H9 (cell line): ENCODE results near the gene CCDC69. TPM values are rescaled to one million over a fixed set of nuclear protein-coding genes. Genes with fewer than 3 reads are reported as not detected.

Source experiments
- DNase-seq: peaks from one replicate; pipeline ENCODE4 v3.0.0-alpha.2; 2017
- H2AFZ ChIP-seq: one replicate; pipeline ENCODE4 v1.6.1; 2013; ENCODE audit warnings: mild to moderate bottlenecking, low read length, control low read depth, moderate library complexity
- H2AK5ac ChIP-seq: 2 replicates; pipeline ENCODE4 v1.6.1; 2013; ENCODE audit warnings: low read length, control low read depth, mixed read lengths; ENCODE audit not compliant: insufficient read length
- H2BK120ac ChIP-seq: one replicate; pipeline ENCODE4 v1.6.1; 2013; ENCODE audit warnings: low read depth, mild to moderate bottlenecking, low read length, control low read depth, inconsistent platforms; ENCODE audit not compliant: poor library complexity, severe bottlenecking
- H2BK12ac ChIP-seq: 2 replicates; pipeline ENCODE4 v1.6.1; 2013; ENCODE audit warnings: low read length, control low read depth, mixed read lengths, low read depth; ENCODE audit not compliant: insufficient read length
- H2BK15ac ChIP-seq: 2 replicates; pipeline ENCODE4 v1.6.1; 2013; ENCODE audit warnings: low read depth, low read length, control low read depth
- H2BK20ac ChIP-seq: one replicate; pipeline ENCODE4 v1.6.1; 2013; ENCODE audit warnings: low read depth, mild to moderate bottlenecking, low read length, control low read depth, inconsistent platforms; ENCODE audit not compliant: poor library complexity, severe bottlenecking
- H2BK5ac ChIP-seq: 2 replicates; pipeline ENCODE4 v1.6.1; 2013; ENCODE audit warnings: low read length, control low read depth, mixed read lengths; ENCODE audit not compliant: insufficient read length
- H3K14ac ChIP-seq: 2 replicates; pipeline ENCODE4 v1.6.1; 2013; ENCODE audit warnings: low read length, control low read depth; ENCODE audit not compliant: insufficient read depth
- H3K18ac ChIP-seq: 2 replicates; pipeline ENCODE4 v1.6.1; 2013; ENCODE audit warnings: low read depth, mild to moderate bottlenecking, mixed read lengths, low read length, control low read depth; ENCODE audit not compliant: insufficient read length
- H3K23ac ChIP-seq: 2 replicates; pipeline ENCODE4 v1.6.1; 2013; ENCODE audit warnings: low read length, control low read depth, mixed read lengths, low read depth; ENCODE audit not compliant: insufficient read length
- H3K23me2 ChIP-seq: 2 replicates; pipeline ENCODE4 v1.6.1; 2013; ENCODE audit warnings: low read depth, mild to moderate bottlenecking, mixed read lengths, low read length, control low read depth; ENCODE audit not compliant: insufficient read length, poor library complexity, severe bottlenecking
- H3K27ac ChIP-seq: 2 replicates; pipeline ENCODE4 v1.5.1; 2013; ENCODE audit warnings: low read length, control low read depth, mixed read lengths, low read depth; ENCODE audit not compliant: insufficient read length
- H3K27me3 ChIP-seq: 2 replicates; pipeline ENCODE4 v1.6.1; 2013; ENCODE audit warnings: low read length, control low read depth, inconsistent platforms; ENCODE audit not compliant: insufficient read depth
- H3K4ac ChIP-seq: 2 replicates; pipeline ENCODE4 v1.6.1; 2013; ENCODE audit warnings: low read depth, mild to moderate bottlenecking, control low read depth, inconsistent platforms, low read length, moderate library complexity
- H3K4me1 ChIP-seq: 2 replicates; pipeline ENCODE4 v1.6.1; 2013; ENCODE audit warnings: low read length, control low read depth, inconsistent platforms; ENCODE audit not compliant: insufficient read depth
- H3K4me2 ChIP-seq: 2 replicates; pipeline ENCODE4 v1.6.1; 2013; ENCODE audit warnings: low read length, control low read depth, mixed read lengths; ENCODE audit not compliant: insufficient read length, insufficient read depth
- H3K56ac ChIP-seq: 2 replicates; pipeline ENCODE4 v1.6.1; 2013; ENCODE audit warnings: low read depth, mild to moderate bottlenecking, mixed read lengths, low read length, control low read depth; ENCODE audit not compliant: insufficient read length
- H3K79me1 ChIP-seq: 2 replicates; pipeline ENCODE4 v1.6.1; 2013; ENCODE audit warnings: low read depth, mild to moderate bottlenecking, moderate library complexity, low read length, control low read depth, inconsistent platforms; ENCODE audit not compliant: insufficient read depth, poor library complexity, severe bottlenecking
- H3K79me2 ChIP-seq: 2 replicates; pipeline ENCODE4 v1.6.1; 2013; ENCODE audit warnings: low read length, control low read depth, inconsistent platforms; ENCODE audit not compliant: insufficient read depth
- H3K9ac ChIP-seq: 2 replicates; pipeline ENCODE4 v1.6.1; 2013; ENCODE audit warnings: low read length, control low read depth, mixed read lengths; ENCODE audit not compliant: insufficient read length; ENCODE audit errors: extremely low read depth
- H3K9me3 ChIP-seq: one replicate; pipeline ENCODE4 v1.6.1; 2013; ENCODE audit warnings: low read depth, low read length, inconsistent platforms; ENCODE audit not compliant: control insufficient read depth
- H3T11ph ChIP-seq: one replicate; pipeline ENCODE4 v1.6.1; 2013; ENCODE audit warnings: mild to moderate bottlenecking, low read length, control low read depth, inconsistent platforms
- H4K20me1 ChIP-seq: one replicate; pipeline ENCODE4 v1.6.1; 2013; ENCODE audit not compliant: control insufficient read depth, insufficient read length, insufficient read depth
- H4K5ac ChIP-seq: 2 replicates; pipeline ENCODE4 v1.6.1; 2013; ENCODE audit warnings: low read depth, mild to moderate bottlenecking, mixed read lengths, low read length, control low read depth; ENCODE audit not compliant: insufficient read length
- H4K8ac ChIP-seq: replicated peaks from 2 replicates; pipeline ENCODE4 v1.6.1; 2013; ENCODE audit warnings: low read length, control low read depth, mixed read lengths, low read depth; ENCODE audit not compliant: insufficient read length
- H4K91ac ChIP-seq: 2 replicates; pipeline ENCODE4 v1.6.1; 2013; ENCODE audit warnings: low read depth, mild to moderate bottlenecking, moderate library complexity, mixed read lengths, low read length, control low read depth; ENCODE audit not compliant: insufficient read length
- H3K27ac Mint-ChIP-seq, 3 experiments: 2 replicates in 2 of 3; 3 replicates in 1 of 3; pipeline ENCODE4 v1.8.0; 2020 to 2021; ENCODE audit warnings: mixed read lengths in 3 of 3, mild to moderate bottlenecking in 1 of 3, moderate library complexity in 1 of 3
- H3K27me3 Mint-ChIP-seq: 2 replicates; pipeline ENCODE4 v1.8.0; 2021; ENCODE audit warnings: low read depth, mild to moderate bottlenecking, moderate library complexity, mixed read lengths
- H3K36me3 Mint-ChIP-seq, 3 experiments: 2 replicates in 2 of 3; 3 replicates in 1 of 3; pipeline ENCODE4 v1.8.0; 2020 to 2021; ENCODE audit warnings: low read depth in 3 of 3, mixed read lengths in 3 of 3; ENCODE audit not compliant: insufficient read depth in 1 of 3
- H3K4me1 Mint-ChIP-seq, 2 experiments: 2 replicates each; pipeline ENCODE4 v1.8.0; 2020; ENCODE audit warnings: mixed read lengths in 2 of 2
- H3K4me3 Mint-ChIP-seq, 2 experiments: 2 replicates in 1 of 2; 3 replicates in 1 of 2; pipeline ENCODE4 v1.8.0; 2020 to 2021; ENCODE audit warnings: mild to moderate bottlenecking in 2 of 2, mixed read lengths in 2 of 2, moderate library complexity in 1 of 2
- H3K9me3 Mint-ChIP-seq, 2 experiments: 2 replicates in 1 of 2; 3 replicates in 1 of 2; pipeline ENCODE4 v1.8.0; 2020; ENCODE audit warnings: mild to moderate bottlenecking in 2 of 2, mixed read lengths in 2 of 2, moderate library complexity in 1 of 2
- CTCF ChIP-seq: fragments of 200-600 bp; sonication (generic); conservative IDR thresholded peaks from 3 replicates; pipeline ENCODE4 v1.8.0; 2021; ENCODE audit warnings: antibody characterized with exemption, mild to moderate bottlenecking
- WGBS: extraction: QIAGEN DNeasy Blood & Tissue Kit; methylation state at CpG from one replicate; pipeline ENCODE4 v1.1.7; 2013; ENCODE audit warnings: missing lambda C conversion rate, low lambda C conversion rate, mixed read lengths; ENCODE audit not compliant: insufficient read length; ENCODE audit errors: extremely low coverage; 5-methylcytosine and 5-hydroxymethylcytosine counted together
- total RNA-seq: library from RNA; stranded (reverse); gene quantifications from 2 replicates; pipeline ENCODE4 v1.2.1, GENCODE V29; 2021

The CCDC69 gene
- total RNA-seq, 1 experiment from 2014 or later, result 5.3 TPM

DNA sequence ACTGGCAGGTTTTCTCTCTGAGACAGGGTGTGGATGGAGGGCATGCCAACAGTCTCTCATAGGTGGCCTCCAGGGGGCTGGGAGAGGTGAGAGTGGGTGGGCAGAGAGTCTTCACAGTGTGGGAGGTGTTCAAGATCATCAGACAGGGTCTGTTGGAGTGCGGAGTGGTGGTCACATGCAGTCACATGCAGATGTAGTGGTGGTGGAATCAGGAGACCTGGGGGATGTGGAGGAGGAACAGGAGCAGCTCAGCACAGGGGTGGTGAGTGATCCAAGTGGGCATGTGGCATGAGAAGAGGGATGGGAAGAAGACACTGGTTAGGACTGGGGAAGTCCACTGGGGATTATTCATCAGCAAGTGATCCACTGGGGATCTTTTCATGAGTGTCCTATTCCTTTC lies 34.9 kb upstream of the CCDC69 start:
- Histone ChIP-seq H2BK120ac (no peak overlapping the region), H2BK5ac (no peak overlapping the region), H3K23me2 (peaks cover under 1% of the 10 kb centered on the region), H3K79me1 (no peaks in the 10 kb centered on the region), H3K14ac (no peak overlapping the region), H2BK15ac (no peak overlapping the region), H3K27ac (no peak overlapping the region), H3K9ac (no peak overlapping the region), H2AK5ac (no peak overlapping the region), H3K4ac (no peak overlapping the region), H2BK20ac (no peak overlapping the region), H2BK12ac (no peak overlapping the region), H4K20me1 (no peaks in the 10 kb centered on the region), H4K5ac (no peak overlapping the region), H4K91ac (no peak overlapping the region), H3K23ac (no peak overlapping the region), H3K9me3 (no peaks in the 10 kb centered on the region), H3K56ac (no peak overlapping the region), H3T11ph (no peak overlapping the region), H3K79me2 (no peaks in the 10 kb centered on the region; the same call in 1 of the 2 replicates), H3K4me1 (peaks cover 3% of the 10 kb centered on the region; the same call in 1 of the 2 replicates), H3K27me3 (no peaks in the 10 kb centered on the region), H2AFZ (no peak overlapping the region), H3K18ac (no peak overlapping the region), H3K4me2 (no peak overlapping the region), H4K8ac (no peak overlapping the region)
- Mint-ChIP-seq H3K36me3 (peaks cover 0 to 2% (median 0%) of the 10 kb centered on the region in 3 experiments; a peak in 2 of 7 replicates), H3K27me3 (no peaks in the 10 kb centered on the region), H3K4me1 (peaks cover 15 to 22% of the 10 kb centered on the region in 2 experiments), H3K27ac (peak overlapping the region in 2 of 3 experiments; percentile 14 to 87; a peak in 3 of 7 replicates), H3K9me3 (no peaks in the 10 kb centered on the region), H3K4me3 (no peak overlapping the region)
- WGBS, result no CpG with 5 or more reads among the region's 1 CpG
- TF ChIP-seq CTCF, result no peak
- DNase-seq, result no peak
